HCT116 (cell line): ENCODE results near the gene TK1. TPM values are rescaled to one million over a fixed set of nuclear protein-coding genes. Genes with fewer than 3 reads are reported as not detected.
"Not testable (repeated sequence)": the region's sequence is repeated elsewhere in the genome, so short reads cannot be mapped to it uniquely, and the experiment has no call there.

ENCODE experiments used
- ATAC-seq: fragments of 200-7000 bp; cut with Tn5 transposase; 2 replicates; pipeline ENCODE4 v1.9.1; 2020; ENCODE audit warnings: mild to moderate bottlenecking, moderate library complexity
- BruUV-seq: library from RNA; stranded (reverse); fragments of 400-500 nt; replicated peaks from 2 replicates; lab custom pipeline; 2021; lab: Mats Ljungman, UMichigan
- CTCF ChIA-PET: fragments of 300-600 bp; sonication (Branson Sonifier 250); formaldehyde crosslinking; loops from one replicate; lab custom pipeline; 2021; ENCODE audit warnings: antibody characterized with exemption; lab: Charles Lee
- POLR2A ChIA-PET: fragments of 300-600, 350-600 bp; sonication (Branson Sonifier 250); formaldehyde crosslinking; loops from one replicate; lab custom pipeline; 2021; ENCODE audit warnings: antibody characterized with exemption; lab: Charles Lee
- RAD21 ChIA-PET, 2 experiments: fragments of 300-600 bp; sonication (Branson Sonifier 250); formaldehyde crosslinking; loops; one replicate each; lab custom pipeline; 2023; ENCODE audit warnings: low total read pairs in 2 of 2; ENCODE audit not compliant: uncharacterized antibody in 2 of 2, unreplicated experiment in 2 of 2, low non-redundant PET in 1 of 2; lab: Charles Lee
- DNase-seq: peaks from one replicate; pipeline ENCODE4 v3.0.0-alpha.2; 2010; ENCODE audit warnings: low read depth, low spot score
- H2AFZ ChIP-seq: fragments of 200-600 bp; shearing (Covaris generic), sonication (generic); 2 replicates; pipeline ENCODE4 v1.6.1; 2017; ENCODE audit warnings: low read depth, mixed run types, mixed read lengths, antibody characterized with exemption, low read length; ENCODE audit not compliant: poor library complexity, severe bottlenecking
- H3K27ac ChIP-seq: 2 replicates; pipeline ENCODE4 v1.5.1; 2012; ENCODE audit warnings: low read depth, low read length
- H3K27me3 ChIP-seq: fragments of 200-600 bp; sonication (generic); 2 replicates; pipeline ENCODE4 v1.6.1; 2016; ENCODE audit warnings: mixed run types, low read length, mixed read lengths; ENCODE audit not compliant: insufficient read depth
- H3K36me3 ChIP-seq, 2 experiments: fragments of 200-500 bp in 1 of 2; fragments of 200-600 bp in 1 of 2; sonication (Bioruptor generic) in 1 of 2; sonication (generic) in 1 of 2; 2 replicates each; pipeline versions ENCODE4 v1.5.1 to v1.6.1; 2014 to 2016; ENCODE audit warnings: low read length in 2 of 2, inconsistent platforms in 1 of 2, mixed read lengths in 1 of 2, mixed run types in 1 of 2; ENCODE audit not compliant: insufficient read depth in 2 of 2, control insufficient read depth in 1 of 2
- H3K4me1 ChIP-seq, 2 experiments: fragments of 200-600 bp in 1 of 2; sonication (generic) in 1 of 2; 2 replicates each; pipeline versions ENCODE4 v1.5.1 to v1.6.1; 2012 to 2017; ENCODE audit warnings: low read length in 2 of 2, inconsistent platforms in 1 of 2, mild to moderate bottlenecking in 1 of 2, mixed read lengths in 1 of 2, mixed run types in 1 of 2, moderate library complexity in 1 of 2; ENCODE audit not compliant: insufficient read depth in 2 of 2, control insufficient read depth in 1 of 2
- H3K4me2 ChIP-seq: fragments of 200-600 bp; sonication (generic); 2 replicates; pipeline ENCODE4 v1.6.1; 2017; ENCODE audit warnings: mixed run types, low read length, mixed read lengths
- H3K4me3 ChIP-seq, 2 experiments: fragments of 200-600 bp in 1 of 2; sonication (generic) in 1 of 2; replicated peaks in 1 of 2; 2 replicates each; pipeline ENCODE4 v1.5.1; 2011 to 2016; ENCODE audit warnings: low read length in 2 of 2, control low read depth in 1 of 2, low read depth in 1 of 2, mild to moderate bottlenecking in 1 of 2, mixed read lengths in 1 of 2, mixed run types in 1 of 2
- H3K79me2 ChIP-seq: fragments of 200-600 bp; sonication (generic); 2 replicates; pipeline ENCODE4 v1.6.1; 2017; ENCODE audit warnings: mild to moderate bottlenecking, mixed run types, low read length, moderate library complexity, mixed read lengths; ENCODE audit not compliant: insufficient read depth
- H3K9ac ChIP-seq: fragments of 200-600 bp; sonication (generic); 2 replicates; pipeline ENCODE4 v1.6.1; 2016; ENCODE audit warnings: low read length, mixed read lengths
- H3K9me2 ChIP-seq: fragments of 200-600 bp; sonication (generic), shearing (Covaris generic); 2 replicates; pipeline ENCODE4 v1.6.1; 2017; ENCODE audit warnings: mixed run types, mild to moderate bottlenecking, moderate library complexity; ENCODE audit not compliant: insufficient read depth
- H3K9me3 ChIP-seq, 2 experiments: fragments of 200-500 bp in 1 of 2; fragments of 200-600 bp in 1 of 2; sonication (Bioruptor generic) in 1 of 2; sonication (generic) in 1 of 2; 2 replicates each; pipeline ENCODE4 v1.6.1; 2014 to 2017; ENCODE audit warnings: low read length in 2 of 2, mixed read lengths in 2 of 2, inconsistent platforms in 1 of 2, low read depth in 1 of 2, mild to moderate bottlenecking in 1 of 2, mixed run types in 1 of 2, moderate library complexity in 1 of 2; ENCODE audit not compliant: control insufficient read depth in 1 of 2, insufficient read depth in 1 of 2
- H4K20me1 ChIP-seq: fragments of 200-600 bp; sonication (generic), shearing (Covaris generic); 2 replicates; pipeline ENCODE4 v1.6.1; 2017; ENCODE audit warnings: mixed run types, mild to moderate bottlenecking, moderate library complexity; ENCODE audit not compliant: insufficient read depth
- FOSL1 ChIP-seq: IDR thresholded peaks from 2 replicates; pipeline ENCODE4 v1.6.1; 2012; ENCODE audit warnings: low read depth
- TCF7L2 ChIP-seq: IDR thresholded peaks from 2 replicates; pipeline ENCODE4 v1.7.0; 2011; ENCODE audit warnings: borderline replicate concordance, inconsistent platforms; ENCODE audit not compliant: insufficient read depth, insufficient read length; ENCODE audit errors: extremely low read depth
- intact Hi-C: fragments of 100-400 bp; cut with micrococcal nuclease; formaldehyde crosslinking; loops from 2 replicates; pipeline ENCODE4 v1.10.0; 2022
- total RNA-seq: library from RNA; stranded (reverse); gene quantifications from one replicate; pipeline ENCODE4 v1.2.1, GENCODE V29; 2021; ENCODE audit not compliant: unreplicated experiment
- TF ChIP-seq, protein P1 (sequence below): IDR thresholded peaks from 2 replicates; pipeline ENCODE4 v1.6.1; 2011; ENCODE audit warnings: mild to moderate bottlenecking, low read length, moderate library complexity; ENCODE audit not compliant: insufficient replicate concordance; ENCODE audit errors: extremely low read depth
- TF ChIP-seq, protein P2 (sequence below), 3 experiments: fragments of 200-600 bp in 1 of 3; sonication (generic) in 1 of 3; IDR thresholded peaks in 2 of 3; conservative IDR thresholded peaks in 1 of 3; 2 replicates each; pipeline ENCODE4 v1.5.1; 2012 to 2017; ENCODE audit warnings: low read depth in 2 of 3, low read length in 2 of 3, antibody characterized with exemption in 1 of 3, borderline replicate concordance in 1 of 3, control low read depth in 1 of 3, mild to moderate bottlenecking in 1 of 3, mixed read lengths in 1 of 3, mixed run types in 1 of 3, moderate library complexity in 1 of 3; ENCODE audit not compliant: insufficient read depth in 1 of 3

TK1 gene
- total RNA-seq, 1 experiment from 2014 or later: 315 TPM

DNA sequence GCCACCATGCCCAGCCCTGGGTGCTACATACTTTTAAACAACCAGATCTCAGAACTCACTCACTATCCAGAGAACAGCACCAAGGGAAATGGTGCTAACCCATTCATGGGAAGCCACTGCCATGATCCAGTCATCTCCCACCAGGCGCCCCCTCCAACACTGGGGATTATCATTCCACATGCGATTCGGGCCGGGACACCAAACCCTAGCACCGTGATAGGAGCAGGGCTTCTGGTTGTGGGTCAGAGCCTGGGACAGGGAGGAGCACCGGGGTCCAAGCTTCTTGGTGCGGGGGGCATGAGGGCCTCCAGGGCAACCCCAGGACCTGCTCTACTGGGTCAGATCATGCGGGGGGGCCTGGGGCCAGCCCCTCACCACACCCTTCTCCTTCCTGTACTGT is 49.0 kb upstream of the TK1 start (continued):
- TF ChIP-seq, protein P1, sequence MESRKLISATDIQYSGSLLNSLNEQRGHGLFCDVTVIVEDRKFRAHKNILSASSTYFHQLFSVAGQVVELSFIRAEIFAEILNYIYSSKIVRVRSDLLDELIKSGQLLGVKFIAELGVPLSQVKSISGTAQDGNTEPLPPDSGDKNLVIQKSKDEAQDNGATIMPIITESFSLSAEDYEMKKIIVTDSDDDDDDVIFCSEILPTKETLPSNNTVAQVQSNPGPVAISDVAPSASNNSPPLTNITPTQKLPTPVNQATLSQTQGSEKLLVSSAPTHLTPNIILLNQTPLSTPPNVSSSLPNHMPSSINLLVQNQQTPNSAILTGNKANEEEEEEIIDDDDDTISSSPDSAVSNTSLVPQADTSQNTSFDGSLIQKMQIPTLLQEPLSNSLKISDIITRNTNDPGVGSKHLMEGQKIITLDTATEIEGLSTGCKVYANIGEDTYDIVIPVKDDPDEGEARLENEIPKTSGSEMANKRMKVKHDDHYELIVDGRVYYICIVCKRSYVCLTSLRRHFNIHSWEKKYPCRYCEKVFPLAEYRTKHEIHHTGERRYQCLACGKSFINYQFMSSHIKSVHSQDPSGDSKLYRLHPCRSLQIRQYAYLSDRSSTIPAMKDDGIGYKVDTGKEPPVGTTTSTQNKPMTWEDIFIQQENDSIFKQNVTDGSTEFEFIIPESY: no peak
- TF ChIP-seq, protein P2, sequence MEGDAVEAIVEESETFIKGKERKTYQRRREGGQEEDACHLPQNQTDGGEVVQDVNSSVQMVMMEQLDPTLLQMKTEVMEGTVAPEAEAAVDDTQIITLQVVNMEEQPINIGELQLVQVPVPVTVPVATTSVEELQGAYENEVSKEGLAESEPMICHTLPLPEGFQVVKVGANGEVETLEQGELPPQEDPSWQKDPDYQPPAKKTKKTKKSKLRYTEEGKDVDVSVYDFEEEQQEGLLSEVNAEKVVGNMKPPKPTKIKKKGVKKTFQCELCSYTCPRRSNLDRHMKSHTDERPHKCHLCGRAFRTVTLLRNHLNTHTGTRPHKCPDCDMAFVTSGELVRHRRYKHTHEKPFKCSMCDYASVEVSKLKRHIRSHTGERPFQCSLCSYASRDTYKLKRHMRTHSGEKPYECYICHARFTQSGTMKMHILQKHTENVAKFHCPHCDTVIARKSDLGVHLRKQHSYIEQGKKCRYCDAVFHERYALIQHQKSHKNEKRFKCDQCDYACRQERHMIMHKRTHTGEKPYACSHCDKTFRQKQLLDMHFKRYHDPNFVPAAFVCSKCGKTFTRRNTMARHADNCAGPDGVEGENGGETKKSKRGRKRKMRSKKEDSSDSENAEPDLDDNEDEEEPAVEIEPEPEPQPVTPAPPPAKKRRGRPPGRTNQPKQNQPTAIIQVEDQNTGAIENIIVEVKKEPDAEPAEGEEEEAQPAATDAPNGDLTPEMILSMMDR (IDR thresholded peaks at IDR 0.05 in 2 of 3, conservative IDR thresholded peaks at IDR 0.05 in 1 of 3; ENCODE audit: borderline replicate concordance in 1 of 3, insufficient read depth in 1 of 3, low read depth in 2 of 3, low read length in 2 of 3): no peak
- no peak for TF ChIP-seq TCF7L2
- TF ChIP-seq FOSL1: no peak

DNA sequence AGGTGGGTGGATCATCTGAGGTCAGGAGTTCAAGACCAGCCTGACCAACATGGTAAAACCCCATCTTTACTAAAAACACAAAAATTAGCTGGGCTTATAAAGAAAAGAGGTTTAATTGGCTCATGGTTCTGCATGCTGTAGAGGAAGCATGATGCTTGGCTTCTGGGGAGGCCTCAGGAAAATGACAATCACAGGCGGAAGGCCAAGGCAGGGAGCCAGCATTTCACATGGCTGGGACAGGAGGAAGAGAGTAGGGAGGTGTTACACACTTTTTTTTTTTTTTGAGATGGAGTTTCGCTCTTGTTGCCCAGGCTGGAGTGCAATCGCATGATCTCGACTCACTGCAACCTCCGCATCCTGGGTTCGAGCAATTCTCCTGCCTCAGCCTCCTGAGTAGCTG is 48.2 kb upstream of the TK1 start:
- H4K20me1 ChIP-seq, H3K9me3 ChIP-seq, BruUV-seq, H3K4me2 ChIP-seq, RAD21 ChIA-PET, DNase-seq, H3K4me1 ChIP-seq, intact Hi-C loops, H3K9ac ChIP-seq, H3K27ac ChIP-seq, H3K79me2 ChIP-seq, ATAC-seq, H2AFZ ChIP-seq, H3K36me3 ChIP-seq, H3K27me3 ChIP-seq, H3K4me3 ChIP-seq, POLR2A ChIA-PET, H3K9me2 ChIP-seq: not testable (repeated sequence)
- CTCF ChIA-PET: interaction anchor here (0.9 kb wide), 1 partner anchor 16 kb away, joined by 3 read pairs; no protein-coding TSS in a partner anchor
